ENCODE results near the gene NTN1.

NTN1 gene

GRCh38 chr17:9038380-9038779, 17.1 kb downstream of the NTN1 start:
- no peak for DNase-seq

DNA sequence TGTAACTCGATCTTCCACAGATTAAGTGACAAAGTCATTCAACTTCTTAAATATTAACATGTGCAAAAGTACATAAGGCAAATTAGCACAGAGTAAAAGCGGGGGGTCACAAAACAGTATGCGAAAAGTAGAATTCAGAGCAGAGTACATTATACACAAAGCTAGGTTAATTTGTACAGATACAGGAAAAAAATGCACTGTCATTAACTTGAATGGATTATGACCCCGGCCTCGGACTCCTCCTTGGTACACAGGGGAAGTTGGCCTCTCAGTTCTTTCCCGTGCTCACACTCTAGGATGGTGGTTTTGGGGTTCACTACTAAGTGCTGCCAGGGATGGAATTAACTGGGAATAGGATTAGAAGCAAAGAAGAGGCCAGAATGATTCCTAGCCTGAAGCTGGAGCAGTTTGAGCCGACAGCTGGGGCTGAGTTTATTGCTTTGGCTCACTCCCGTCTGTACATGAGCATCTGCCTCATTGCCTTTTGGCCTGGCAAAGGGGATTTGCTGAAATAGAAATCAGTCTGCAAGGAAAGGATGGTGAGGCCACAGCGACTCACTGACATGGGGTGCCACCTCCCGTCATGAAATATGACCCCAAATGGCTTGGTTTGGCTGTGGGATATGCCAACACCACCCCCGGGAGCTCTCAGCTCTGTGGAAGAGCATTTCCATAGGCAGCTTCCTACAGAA, 23.6 kb downstream of the NTN1 start:
- no peak for DNase-seq

- DNase-seq = no peak
Observed at GRCh38 chr17:9050801-9051401, 29.6 kb downstream of the NTN1 start.

GRCh38 chr17:9051561-9051960, 30.3 kb downstream of the NTN1 start:
- DNase-seq = no peak

- DNase-seq = no peak
Observed at GRCh38 chr17:9052921-9053320, 31.6 kb downstream of the NTN1 start.

GRCh38 chr17:9053406-9053805, 32.1 kb downstream of the NTN1 start:
- no peak for DNase-seq

GRCh38 chr17:9054126-9054975, 33.0 kb downstream of the NTN1 start:
- no peak for DNase-seq

GRCh38 chr17:9055281-9055680, 34.0 kb downstream of the NTN1 start:
- DNase-seq = no peak

DNA sequence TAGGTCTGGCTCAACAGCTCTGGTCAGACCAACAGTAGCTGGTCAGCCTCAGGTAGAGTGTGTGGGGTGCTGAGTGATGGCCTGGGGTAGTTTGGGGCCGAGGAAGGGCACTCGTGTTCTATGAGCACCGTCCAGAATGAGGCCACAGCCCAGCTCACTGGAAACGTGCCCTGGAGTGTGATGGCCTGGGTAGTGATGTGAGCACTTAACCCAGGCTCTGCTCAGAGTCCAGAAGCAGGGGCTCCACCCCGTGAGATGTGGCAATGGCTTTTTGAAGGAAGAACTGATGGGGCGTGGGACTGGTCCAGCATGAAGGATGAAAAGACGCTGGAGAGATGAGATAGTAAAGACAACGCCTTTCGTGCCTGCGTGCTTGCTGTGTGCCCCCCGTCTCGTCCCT, 35.3 kb downstream of the NTN1 start:
- no peak for DNase-seq

- DNase-seq = no peak
Observed at GRCh38 chr17:9057310-9057709, 36.0 kb downstream of the NTN1 start.

DNA sequence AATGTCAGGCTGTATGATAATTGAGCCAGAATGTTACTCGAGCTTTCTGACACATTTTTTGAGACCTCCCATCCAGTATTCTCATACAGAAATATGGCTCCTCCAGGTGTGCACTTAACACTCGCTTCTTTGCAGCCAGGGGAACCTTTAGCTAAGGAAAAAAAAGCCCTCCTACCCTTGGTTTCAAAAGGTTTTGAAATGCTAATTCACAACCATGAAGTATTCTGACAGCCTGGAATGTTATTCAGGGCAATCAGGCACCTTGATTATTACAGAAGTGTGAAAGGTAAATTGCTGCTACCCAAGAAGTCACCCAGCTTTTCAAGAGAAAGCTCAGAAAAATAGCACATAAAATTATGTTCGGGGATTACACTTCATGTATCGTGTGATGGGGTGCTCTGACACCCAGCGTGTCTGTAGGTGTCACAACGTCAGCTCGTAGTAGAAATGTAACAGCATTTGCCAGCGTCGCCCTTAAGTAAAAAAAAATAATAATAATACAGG, 41.1 kb downstream of the NTN1 start:
- DNase-seq = no peak

DNA sequence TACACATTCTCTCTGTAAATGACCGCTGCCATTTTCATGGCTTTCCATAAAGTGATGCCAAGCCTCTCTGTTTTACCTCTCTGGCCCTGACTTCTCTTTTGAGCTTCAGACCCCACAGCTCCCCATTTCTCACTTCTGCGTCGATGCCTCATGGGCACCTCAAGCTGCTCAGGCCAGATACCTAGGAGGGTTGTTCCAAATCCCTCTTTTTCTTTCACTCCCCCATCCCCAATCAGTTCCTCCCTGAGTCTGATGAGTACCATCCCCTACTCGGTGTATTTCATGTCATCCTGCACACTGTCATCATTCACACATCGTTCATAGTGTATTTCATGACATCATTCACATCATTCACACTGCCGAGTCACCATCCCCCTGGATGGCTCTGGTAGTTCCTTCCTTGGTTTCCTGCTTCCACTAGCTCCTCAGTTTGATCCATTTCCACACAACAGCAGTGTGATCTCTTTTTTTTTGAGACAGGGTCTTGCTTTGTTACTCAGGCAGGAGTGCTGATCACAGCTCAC, 43.1 kb downstream of the NTN1 start:
- DNase-seq = no peak

GRCh38 chr17:9071016-9071415, 49.7 kb downstream of the NTN1 start:
- no peak for DNase-seq

GRCh38 chr17:9071811-9072498, 50.6 kb downstream of the NTN1 start:
- DNase-seq = no peak

- no peak for DNase-seq
Observed at GRCh38 chr17:9072696-9073339, 51.5 kb downstream of the NTN1 start.

DNA sequence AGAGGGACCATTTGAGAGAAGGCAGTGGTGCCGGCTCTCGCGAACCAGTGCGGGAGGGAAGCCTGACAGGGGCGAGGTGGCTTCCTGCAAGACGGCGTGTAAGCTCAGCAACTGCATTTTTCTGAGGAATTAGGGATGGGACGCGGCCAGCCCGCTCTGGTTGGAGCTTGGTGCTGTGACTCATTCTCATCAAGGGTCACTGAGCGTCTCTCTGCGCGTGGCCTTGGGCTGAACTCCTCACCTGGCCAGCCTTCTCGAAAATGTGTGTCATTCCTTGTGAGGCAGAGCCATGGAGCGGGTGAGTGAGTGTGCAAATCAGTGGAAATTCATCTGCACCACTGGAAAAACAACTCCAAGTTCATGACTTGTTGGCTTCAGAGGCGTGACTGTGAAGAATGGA, 52.8 kb downstream of the NTN1 start:
- DNase-seq = no peak

DNA sequence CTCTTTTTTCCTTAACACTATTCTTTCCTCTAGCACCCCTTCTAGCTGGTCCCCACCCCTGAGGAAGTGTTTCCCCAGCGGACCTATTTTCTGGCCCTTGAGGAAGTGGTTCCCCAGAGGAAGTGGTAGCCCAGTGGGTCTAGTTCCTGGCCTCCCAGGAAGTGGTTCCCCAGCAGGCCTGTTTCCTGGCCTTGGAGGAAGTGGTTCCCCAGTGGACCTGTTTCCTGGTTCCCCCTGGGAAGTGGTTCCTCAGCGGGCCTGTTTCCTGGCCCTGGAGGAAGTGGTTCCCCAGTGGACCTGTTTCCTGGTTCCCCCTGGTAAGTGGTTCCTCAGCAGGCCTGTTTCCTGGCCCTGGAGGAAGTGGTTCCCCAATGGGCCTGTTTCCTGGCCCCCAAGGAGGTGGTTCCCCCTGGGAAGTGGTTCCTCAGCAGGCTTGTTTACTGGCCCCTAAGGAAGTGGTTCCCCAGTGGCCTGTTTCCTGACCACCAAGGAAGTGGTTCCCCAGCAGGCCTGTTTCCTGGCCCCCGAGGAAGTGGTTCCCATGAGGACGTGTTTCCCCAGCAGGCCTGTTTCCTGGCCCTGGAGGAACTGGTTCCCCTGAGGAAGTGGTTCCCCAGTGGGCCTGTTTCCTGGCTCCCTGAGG, 58.3 kb downstream of the NTN1 start:
- DNase-seq = peak; percentile 10

- DNase-seq = no peak
Observed at GRCh38 chr17:9080296-9080914, 59.1 kb downstream of the NTN1 start.

DNA sequence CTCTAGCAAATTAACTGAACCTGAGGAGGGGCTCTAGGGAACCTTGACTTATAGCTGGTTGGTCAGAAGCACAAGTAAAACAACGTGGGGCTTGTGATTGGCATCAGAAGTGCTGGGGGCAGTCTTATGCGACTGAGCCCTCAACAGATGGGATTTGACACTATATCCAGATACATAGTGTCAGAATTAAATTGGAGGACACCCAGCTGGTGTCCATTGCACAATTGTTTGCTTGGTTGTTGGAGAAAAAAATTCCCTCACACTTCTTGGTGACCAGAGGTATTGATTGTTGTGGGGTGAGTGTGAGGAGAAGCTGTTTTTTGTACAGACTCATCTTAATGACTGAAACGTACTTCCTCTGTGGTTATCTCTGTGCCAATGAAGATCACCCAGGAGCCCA, 59.7 kb downstream of the NTN1 start:
- no peak for DNase-seq

GRCh38 chr17:9086577-9086976, 65.3 kb downstream of the NTN1 start:
- DNase-seq = no peak

DNA sequence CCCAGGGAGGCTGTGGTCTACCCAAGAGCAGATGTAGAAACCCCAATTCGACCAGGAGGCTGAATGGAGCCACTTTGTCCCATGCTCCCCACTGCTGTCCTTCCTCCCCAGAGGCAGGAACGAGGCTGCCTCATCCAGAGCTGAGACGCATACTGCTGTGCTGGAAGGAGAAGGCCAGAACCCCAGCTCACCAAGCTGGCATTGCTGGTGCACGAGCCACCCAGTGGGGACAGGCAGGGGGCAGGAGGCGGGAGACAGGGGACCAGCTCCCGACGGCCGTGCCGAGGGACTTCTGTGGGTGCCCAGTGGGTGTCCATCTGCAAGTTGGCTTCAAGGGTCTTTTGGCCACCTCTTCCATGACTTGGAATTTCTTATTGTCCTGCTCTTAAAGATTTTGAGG, 66.6 kb downstream of the NTN1 start:
- DNase-seq = no peak

Data from CD4-positive, alpha-beta T cell treated with Interleukin-10 for 1 hour (primary cell).